ENCODE measurements around the gene AGFG1. TPM values are rescaled to one million over a fixed set of nuclear protein-coding genes. Genes with fewer than 3 reads are reported as not detected.
A peak's percentile ranks its signal among the peaks of the same experiment; 100 is the strongest.
"Not testable (repeated sequence)": the region's sequence is repeated elsewhere in the genome, so short reads cannot be mapped to it uniquely, and the experiment has no call there.

AGFG1 gene
- total RNA-seq, 1 experiment from 2014 or later: 122 TPM

- ChIA-PET POLR2A (ENCODE audit: low non-redundant PET) (no interaction called here), CTCF (no interaction called here)
- no TSS peak for BruUV-seq (replicated peaks)
- H3K9me3 ChIP-seq (ENCODE audit: low read depth, low read length, poor library complexity, severe bottlenecking): no peaks in the 10 kb centered on the region
- H3K27me3 ChIP-seq (replicated peaks; ENCODE audit: insufficient read depth, low read depth, low read length, poor library complexity): no peaks in the 10 kb centered on the region
- peaks cover 65% of the 10 kb centered on the region for H3K36me3 ChIP-seq (ENCODE audit: insufficient read depth, low read length, poor library complexity, severe bottlenecking)
- no peaks in the 10 kb centered on the region for H3K4me1 ChIP-seq (ENCODE audit: insufficient read depth, low read length, poor library complexity, severe bottlenecking)
- no peak overlapping the region for H3K4me3 ChIP-seq (ENCODE audit: low read depth, low read length, poor library complexity, severe bottlenecking)
- DNase-seq (ENCODE audit: low spot score): no peak
- intact Hi-C loops (cut with micrococcal nuclease; ENCODE audit: unreplicated experiment): no loop called here
- H3K27ac ChIP-seq (ENCODE audit: low read depth, low read length, poor library complexity, severe bottlenecking): no peak overlapping the region
- TF ChIP-seq CTCF (conservative IDR thresholded peaks at IDR 0.05; ENCODE audit: low read depth, low read length) (no peak), EZH2 (IDR thresholded peaks at IDR 0.05; ENCODE audit: borderline replicate concordance, low read depth, low read length, poor library complexity, severe bottlenecking) (no peak)
These were observed 62.8 kb downstream of the AGFG1 start for GRCh38 chr2:227534714-227535113.

- BruUV-seq (replicated peaks): no TSS peak
- no peaks in the 10 kb centered on the region for H3K9me3 ChIP-seq (ENCODE audit: low read depth, low read length, poor library complexity, severe bottlenecking)
- peak; percentile 11 for DNase-seq (ENCODE audit: low spot score)
- intact Hi-C loops (cut with micrococcal nuclease; ENCODE audit: unreplicated experiment): no loop called here
- H3K4me1 ChIP-seq (ENCODE audit: insufficient read depth, low read length, poor library complexity, severe bottlenecking): no peaks in the 10 kb centered on the region
- ChIA-PET POLR2A (ENCODE audit: low non-redundant PET) (interaction anchor here (0.6 kb wide), 1 partner anchor 726 kb away, joined by 3 read pairs; no protein-coding TSS in a partner anchor), CTCF (no interaction called here)
- H3K36me3 ChIP-seq (ENCODE audit: insufficient read depth, low read length, poor library complexity, severe bottlenecking): peaks cover 62% of the 10 kb centered on the region
- no peak for TF ChIP-seq CTCF (conservative IDR thresholded peaks at IDR 0.05; ENCODE audit: low read depth, low read length)
- no peak for TF ChIP-seq EZH2 (IDR thresholded peaks at IDR 0.05; ENCODE audit: borderline replicate concordance, low read depth, low read length, poor library complexity, severe bottlenecking)
- no peaks in the 10 kb centered on the region for H3K27me3 ChIP-seq (replicated peaks; ENCODE audit: insufficient read depth, low read depth, low read length, poor library complexity)
- H3K4me3 ChIP-seq (ENCODE audit: low read depth, low read length, poor library complexity, severe bottlenecking): no peak overlapping the region
- H3K27ac ChIP-seq (ENCODE audit: low read depth, low read length, poor library complexity, severe bottlenecking): no peak overlapping the region
These were observed 64.5 kb downstream of the AGFG1 start for GRCh38 chr2:227536445-227536844.

- no peaks in the 10 kb centered on the region for H3K27me3 ChIP-seq (replicated peaks; ENCODE audit: insufficient read depth, low read depth, low read length, poor library complexity)
- BruUV-seq (replicated peaks): no TSS peak
- intact Hi-C loops (cut with micrococcal nuclease; ENCODE audit: unreplicated experiment): no loop called here
- H3K27ac ChIP-seq (ENCODE audit: low read depth, low read length, poor library complexity, severe bottlenecking): no peak overlapping the region
- no peak overlapping the region for H3K4me3 ChIP-seq (ENCODE audit: low read depth, low read length, poor library complexity, severe bottlenecking)
- CTCF ChIA-PET: no interaction called here
- no peak for DNase-seq (ENCODE audit: low spot score)
- no peak for TF ChIP-seq CTCF (conservative IDR thresholded peaks at IDR 0.05; ENCODE audit: low read depth, low read length)
- no peak for TF ChIP-seq EZH2 (IDR thresholded peaks at IDR 0.05; ENCODE audit: borderline replicate concordance, low read depth, low read length, poor library complexity, severe bottlenecking)
- peaks cover 42% of the 10 kb centered on the region for H3K36me3 ChIP-seq (ENCODE audit: insufficient read depth, low read length, poor library complexity, severe bottlenecking)
- no peaks in the 10 kb centered on the region for H3K9me3 ChIP-seq (ENCODE audit: low read depth, low read length, poor library complexity, severe bottlenecking)
- no peaks in the 10 kb centered on the region for H3K4me1 ChIP-seq (ENCODE audit: insufficient read depth, low read length, poor library complexity, severe bottlenecking)
- POLR2A ChIA-PET (ENCODE audit: low non-redundant PET): no interaction called here
These were observed 67.6 kb downstream of the AGFG1 start for GRCh38 chr2:227539465-227539956.

GRCh38 chr2:227540352-227540751, 68.4 kb downstream of the AGFG1 start:
- CTCF ChIA-PET; H3K4me3 ChIP-seq (ENCODE audit: low read depth, low read length, poor library complexity, severe bottlenecking); H3K27ac ChIP-seq (ENCODE audit: low read depth, low read length, poor library complexity, severe bottlenecking); H3K4me1 ChIP-seq (ENCODE audit: insufficient read depth, low read length, poor library complexity, severe bottlenecking); DNase-seq (ENCODE audit: low spot score); POLR2A ChIA-PET (ENCODE audit: low non-redundant PET); H3K9me3 ChIP-seq (ENCODE audit: low read depth, low read length, poor library complexity, severe bottlenecking); H3K27me3 ChIP-seq (replicated peaks; ENCODE audit: insufficient read depth, low read depth, low read length, poor library complexity); intact Hi-C loops (cut with micrococcal nuclease; ENCODE audit: unreplicated experiment); BruUV-seq (replicated peaks): not testable (repeated sequence)
- peaks cover 34% of the 10 kb centered on the region for H3K36me3 ChIP-seq (ENCODE audit: insufficient read depth, low read length, poor library complexity, severe bottlenecking)

All from A673 (cell line).